GM12878 (cell line): Measurements from ENCODE around the gene RPS6KA3. TPM values are rescaled to one million over a fixed set of nuclear protein-coding genes. Genes with fewer than 3 reads are reported as not detected.

Source experiments
- ATAC-seq: fragments of 200-7000 bp; cut with Tn5 transposase; 3 replicates; pipeline ENCODE4 v1.9.1; 2020; ENCODE audit warnings: mild to moderate bottlenecking, moderate library complexity
- BruUV-seq: library from RNA; stranded (reverse); fragments of 400-500 nt; replicated peaks from 2 replicates; lab custom pipeline; 2021; lab: Mats Ljungman, UMichigan
- CTCF ChIA-PET: fragments of 300-600 bp; sonication (Branson Sonifier 250); formaldehyde crosslinking; extraction: SDS; loops from one replicate; lab custom pipeline; 2021; ENCODE audit warnings: inconsistent platforms; lab: Yijun Ruan, JAX
- POLR2A ChIA-PET: fragments of 350-600 bp; formaldehyde crosslinking; extraction: SDS; loops from one replicate; lab custom pipeline; 2021; ENCODE audit warnings: inconsistent platforms; lab: Charles Lee
- RAD21 ChIA-PET: fragments of 300-600 bp; sonication (Branson Sonifier 250); formaldehyde crosslinking; loops from one replicate; lab custom pipeline; 2023; ENCODE audit warnings: antibody characterized with exemption; ENCODE audit not compliant: unreplicated experiment; lab: Charles Lee
- SMC1A ChIA-PET: fragments of 300-600 bp; sonication (Branson Sonifier 250); formaldehyde crosslinking; loops from one replicate; lab custom pipeline; 2023; ENCODE audit not compliant: unreplicated experiment, uncharacterized antibody; lab: Charles Lee
- DNase-seq: peaks from one replicate; pipeline ENCODE4 v3.0.0-alpha.2; 2011; ENCODE audit warnings: low read depth, low spot score
- FAIRE-seq: peaks from 3 replicates; lab custom pipeline; 2011; peaks lifted over from hg19 to GRCh38; lab: Jason Lieb, UNC
- H2AFZ ChIP-seq: 2 replicates; pipeline ENCODE4 v1.6.0; 2011; ENCODE audit warnings: low read depth, low read length, control low read depth; ENCODE audit not compliant: control insufficient read depth
- H3K27ac ChIP-seq: 2 replicates; pipeline ENCODE4 v1.5.1; 2011; ENCODE audit warnings: control low read depth; ENCODE audit not compliant: control insufficient read depth, insufficient read depth
- H3K27me3 ChIP-seq, 2 experiments: replicated peaks in 1 of 2; 2 replicates each; pipeline versions ENCODE4 v1.6.0 to v1.6.1; 2011; ENCODE audit warnings: low read length in 1 of 2; ENCODE audit not compliant: control insufficient read depth in 2 of 2, insufficient read depth in 2 of 2
- H3K36me3 ChIP-seq, 2 experiments: 2 replicates each; pipeline ENCODE4 v1.5.1; 2011; ENCODE audit warnings: low read length in 1 of 2; ENCODE audit not compliant: control insufficient read depth in 2 of 2, insufficient read depth in 2 of 2
- H3K4me1 ChIP-seq: 2 replicates; pipeline ENCODE4 v1.6.1; 2011; ENCODE audit warnings: mild to moderate bottlenecking, low read length, moderate library complexity, mixed read lengths; ENCODE audit not compliant: control insufficient read depth, insufficient read depth
- H3K4me2 ChIP-seq: 2 replicates; pipeline ENCODE4 v1.6.0; 2011; ENCODE audit warnings: control low read depth; ENCODE audit not compliant: control insufficient read depth, insufficient read depth
- H3K4me3 ChIP-seq: fragments of 200-600 bp; sonication (generic); 2 replicates; pipeline ENCODE4 v1.5.1; 2016
- H3K79me2 ChIP-seq: 2 replicates; pipeline ENCODE4 v1.6.0; 2011; ENCODE audit warnings: low read length; ENCODE audit not compliant: control insufficient read depth, insufficient read depth
- H3K9ac ChIP-seq: 2 replicates; pipeline ENCODE4 v1.8.0; 2011; ENCODE audit warnings: low read length, control low read depth, mixed read lengths; ENCODE audit not compliant: control insufficient read depth, insufficient read depth
- H3K9me3 ChIP-seq: replicated peaks from 3 replicates; pipeline ENCODE4 v1.5.1; 2011; ENCODE audit warnings: mild to moderate bottlenecking, low read length; ENCODE audit not compliant: control insufficient read depth, insufficient read depth
- H4K20me1 ChIP-seq: 2 replicates; pipeline ENCODE4 v1.6.0; 2011; ENCODE audit not compliant: control insufficient read depth, insufficient read depth
- BCLAF1 ChIP-seq: fragments of 450-650 bp; IDR thresholded peaks from 2 replicates; pipeline ENCODE4 v1.6.1; 2017; ENCODE audit warnings: antibody characterized with exemption, mild to moderate bottlenecking, moderate library complexity
- ETV6 ChIP-seq, 2 experiments: fragments of 450-650 bp in 1 of 2; IDR thresholded peaks in 1 of 2; conservative IDR thresholded peaks in 1 of 2; 2 replicates each; pipeline ENCODE4 v1.6.1; 2014; ENCODE audit warnings: antibody characterized with exemption in 1 of 2, borderline replicate concordance in 1 of 2, low read depth in 1 of 2, mild to moderate bottlenecking in 1 of 2, moderate library complexity in 1 of 2
- HSF1 ChIP-seq: fragments of 150-350 bp; IDR thresholded peaks from 2 replicates; pipeline ENCODE4 v1.6.1; 2014; ENCODE audit warnings: mild to moderate bottlenecking, low read depth, low read length
- PKNOX1 ChIP-seq: fragments of 450-650 bp; IDR thresholded peaks from 2 replicates; pipeline ENCODE4 v1.6.1; 2016; ENCODE audit warnings: mild to moderate bottlenecking
- SREBF2 ChIP-seq: IDR thresholded peaks from 2 replicates; pipeline ENCODE4 v1.6.1; 2012; ENCODE audit warnings: mild to moderate bottlenecking, low read length
- WGBS: methylation state at CpG from one replicate; pipeline ENCODE4 v1.1.6; 2016; ENCODE audit warnings: low lambda C conversion rate; ENCODE audit not compliant: insufficient replicate concordance, insufficient coverage; ENCODE audit errors: missing lambda C conversion rate; 5-methylcytosine and 5-hydroxymethylcytosine counted together
- in situ Hi-C: fragments of 300-500 bp; cut with MboI; formaldehyde crosslinking; loops from 9 replicates; pipeline ENCODE4 v1.14.3; 2018; ENCODE audit warnings: mixed read lengths
- intact Hi-C: fragments of 100-400 bp; cut with micrococcal nuclease; formaldehyde crosslinking; loops from one replicate; pipeline ENCODE4 v1.14.2; 2022; ENCODE audit not compliant: unreplicated experiment
- polyA plus RNA-seq, 11 experiments: library from polyadenylated mRNA; depleted of rRNA in 4 of 11; unstranded in 6 of 11; stranded (reverse) in 5 of 11; fragments of >200 nt; fragmentation: Nextera tagmentation in 4 of 11; fragmentation: Illumina TruSeq in 1 of 11; extraction: Ambion mirVana in 4 of 11; extraction: Trizol in 1 of 11; gene quantifications; 1 replicate in 1 of 11; 2 replicates in 10 of 11; pipeline versions ENCODE4 v1.2.1 to v1.2.3, GENCODE V29; 2011 to 2016; ENCODE audit warnings: inconsistent platforms in 2 of 11, missing spikeins in 2 of 11, low read depth in 1 of 11
- total RNA-seq, 4 experiments: library from RNA; depleted of rRNA in 3 of 4; stranded (reverse); fragments of >200 nt in 3 of 4; fragmentation: Illumina TruSeq in 1 of 4; extraction: Trizol in 1 of 4; gene quantifications; 2 replicates each; pipeline versions ENCODE4 v1.2.1 to v1.2.3, GENCODE V29; 2013 to 2021

Gene RPS6KA3
- total and polyA plus RNA-seq, 10 of the 15 experiments (the other 5 are each of a cell fraction or from before 2014, with no cell fraction given) = 2.8 to 35.6 (median 15.8) TPM

GRCh38 chrX:20284992-20285391, 18.3 kb upstream of the RPS6KA3 start:
- TF ChIP-seq ETV6 (conservative IDR thresholded peaks at IDR 0.05 in 1 of 2, IDR thresholded peaks at IDR 0.05 in 1 of 2; ENCODE audit: borderline replicate concordance in 1 of 2, low read depth in 1 of 2) (no peak), PKNOX1 (no peak), SREBF2 (no peak), HSF1 (no peak), BCLAF1 (no peak)
- Histone ChIP-seq H3K9ac (no peak overlapping the region), H3K4me1 (no peaks in the 10 kb centered on the region), H3K27me3 (no peaks in the 10 kb centered on the region; a peak in 2 of 4 replicates), H4K20me1 (no peaks in the 10 kb centered on the region), H3K4me3 (no peak overlapping the region), H3K36me3 (no peaks in the 10 kb centered on the region), H3K9me3 (no peaks in the 10 kb centered on the region; the same call in 2 of the 3 replicates), H3K4me2 (no peak overlapping the region), H2AFZ (no peak overlapping the region), H3K27ac (no peak overlapping the region), H3K79me2 (no peaks in the 10 kb centered on the region)
- ChIA-PET POLR2A (no interaction called here), SMC1A (no interaction called here), CTCF (no interaction called here), RAD21 (no interaction called here)
- WGBS = 94% methylated on average over 1 of the region's 1 CpG
- FAIRE-seq = no peak
- BruUV-seq = no TSS peak
- ATAC-seq = no peak
- DNase-seq = no peak
- in situ Hi-C loops (no loop called here), intact Hi-C loops (no loop called here)
